Lower leg skin (tissue), 4 donors: ENCODE data around the gene TPRG1L. TPM values are rescaled to one million over a fixed set of nuclear protein-coding genes. Genes with fewer than 3 reads are reported as not detected.

ENCODE experiments used
- DNase-seq, 2 donors: peaks; one replicate each; pipeline ENCODE4 v3.0.0-alpha.2; 2019; ENCODE audit warnings: low spot score in 2 of 2
- H3K4me3 ChIP-seq: fragments of 200-600 bp; sonication (generic); 2 replicates; pipeline ENCODE4 v1.5.1; 2017; ENCODE audit warnings: mild to moderate bottlenecking, low read depth; ENCODE audit not compliant: poor library complexity, severe bottlenecking
- CTCF ChIP-seq, 3 donors: fragments of 450-650 bp; IDR thresholded peaks; one replicate each; pipeline ENCODE4 v1.5.1; 2016; ENCODE audit warnings: antibody characterized with exemption in 3 of 3, mild to moderate bottlenecking in 3 of 3, moderate library complexity in 2 of 3
- POLR2A ChIP-seq, 2 donors: fragments of 450-650 bp; IDR thresholded peaks; one replicate each; pipeline ENCODE4 v1.6.1; 2016 to 2017; ENCODE audit warnings: antibody characterized with exemption in 2 of 2, mild to moderate bottlenecking in 1 of 2, moderate library complexity in 1 of 2
- WGBS, 2 donors: methylation state at CpG; one replicate each; pipeline ENCODE4 v1.1.5; 2018; 5-methylcytosine and 5-hydroxymethylcytosine counted together
- intact Hi-C: fragments of 100-400 bp; cut with DNase I; formaldehyde crosslinking; loops from one replicate; pipeline ENCODE4 v1.15.0; 2023; ENCODE audit warnings: low total_unique reads
- total RNA-seq, 4 donors: library from RNA; depleted of rRNA; stranded (reverse); fragments of >200 nt; gene quantifications; one replicate each; pipeline ENCODE4 v1.1.0, GENCODE V29; 2016

TPRG1L gene
- total RNA-seq, 4 donors from 2014 or later = 44.1 to 54.3 (median 52.2) TPM

- no peak overlapping the region for H3K4me3 ChIP-seq
- TF ChIP-seq CTCF (IDR thresholded peaks at IDR 0.05) = no peak
- no peak for TF ChIP-seq POLR2A (IDR thresholded peaks at IDR 0.05)
- no peak for DNase-seq
- 91 to 94% methylated on average over 8 of the region's 8 CpGs for WGBS, 2 donors
- intact Hi-C loops = no loop called here
Observed at GRCh38 chr1:3604468-3604974, 20.3 kb upstream of the TPRG1L start.

- WGBS, 2 donors = 82 to 97% methylated on average over 7 of the region's 7 CpGs
Observed at GRCh38 chr1:3604997-3605823, 19.6 kb upstream of the TPRG1L start.

GRCh38 chr1:3606779-3607702 is 17.8 kb upstream of the TPRG1L start:
- no peak overlapping the region for H3K4me3 ChIP-seq
- WGBS, 2 donors = 86 to 87% methylated on average over 21 to 22 of the region's 23 CpGs
- DNase-seq = no peak
- TF ChIP-seq POLR2A (IDR thresholded peaks at IDR 0.05) (no peak), CTCF (IDR thresholded peaks at IDR 0.05) (no peak)
- intact Hi-C loops = no loop called here

More at GRCh38 chr1:3604997-3605823, 19.6 kb upstream of the TPRG1L start:
- no peak for DNase-seq
- no peak for TF ChIP-seq POLR2A (IDR thresholded peaks at IDR 0.05)
- no peak for TF ChIP-seq CTCF (IDR thresholded peaks at IDR 0.05)
- H3K4me3 ChIP-seq = no peak overlapping the region
- intact Hi-C loops = no loop called here

GRCh38 chr1:3607703-3608065 is 17.1 kb upstream of the TPRG1L start:
- TF ChIP-seq POLR2A (IDR thresholded peaks at IDR 0.05) (no peak), CTCF (IDR thresholded peaks at IDR 0.05) (no peak)
- WGBS, 2 donors = 87 to 88% methylated on average over 17 to 18 of the region's 18 CpGs
- DNase-seq = no peak
- intact Hi-C loops = no loop called here
- no peak overlapping the region for H3K4me3 ChIP-seq

- DNase-seq = no peak
- H3K4me3 ChIP-seq = no peak overlapping the region
- TF ChIP-seq CTCF (IDR thresholded peaks at IDR 0.05) = no peak
- no peak for TF ChIP-seq POLR2A (IDR thresholded peaks at IDR 0.05)
- WGBS, 2 donors = 82 to 87% methylated on average over 7 of the region's 7 CpGs
- intact Hi-C loops = no loop called here
Observed at GRCh38 chr1:3608154-3608553, 16.7 kb upstream of the TPRG1L start.
